Omental fat pad (tissue), 4 donors: ENCODE measurements around the gene SLC4A7. TPM values are rescaled to one million over a fixed set of nuclear protein-coding genes. Genes with fewer than 3 reads are reported as not detected.
"Not testable (repeated sequence)": the region's sequence is repeated elsewhere in the genome, so short reads cannot be mapped to it uniquely, and the experiment has no call there.

ENCODE experiments used
- ATAC-seq: fragments of 150-250 bp; one replicate; pipeline ENCODE4 v1.9.1; 2016; ENCODE audit warnings: mild to moderate bottlenecking, moderate library complexity; ENCODE audit not compliant: low FRiP score
- DNase-seq: peaks from one replicate; pipeline ENCODE4 v3.0.0-alpha.2; 2019; ENCODE audit warnings: low spot score
- CTCF ChIP-seq, 3 donors: fragments of 450-650 bp; IDR thresholded peaks; one replicate each; pipeline ENCODE4 v1.5.1; 2016 to 2017; ENCODE audit warnings: antibody characterized with exemption in 3 of 3, mild to moderate bottlenecking in 3 of 3, moderate library complexity in 2 of 3
- total RNA-seq, 4 donors: library from RNA; depleted of rRNA; stranded (reverse); fragments of >200 nt; gene quantifications; one replicate each; pipeline ENCODE4 v1.1.0, GENCODE V29; 2016

SLC4A7 gene
- 100 to 1,000 TPM in 1 of 4 donors, 10 to 100 TPM in 3; 25.4 to 101 (median 33.9) TPM for total RNA-seq

- ATAC-seq (peak; percentile 98), DNase-seq (peak; percentile 92)
- no peak for TF ChIP-seq CTCF (IDR thresholded peaks at IDR 0.05)
Measured at GRCh38 chr3:27484015-27484844, at the start of gene SLC4A7. TSS of gene SLC4A7 (minus strand) at chr3:27484384. CDS start at chr3:27484126, 258 bp downstream.

- ATAC-seq (no peak), DNase-seq (no peak)
- no peak for TF ChIP-seq CTCF (IDR thresholded peaks at IDR 0.05)
Measured at GRCh38 chr3:27533261-27533607, 49.0 kb upstream of the SLC4A7 start.

GRCh38 chr3:27532426-27533260, 48.5 kb upstream of the SLC4A7 start:
- no peak for ATAC-seq
- DNase-seq = no peak
- no peak for TF ChIP-seq CTCF (IDR thresholded peaks at IDR 0.05)

GRCh38 chr3:27531193-27531751, 47.1 kb upstream of the SLC4A7 start:
- DNase-seq, ATAC-seq: not testable (repeated sequence)

- no peak for ATAC-seq
- no peak for TF ChIP-seq CTCF (IDR thresholded peaks at IDR 0.05)
- no peak for DNase-seq
Measured at GRCh38 chr3:27528791-27529190, 44.6 kb upstream of the SLC4A7 start.

GRCh38 chr3:27526614-27527315, 42.6 kb upstream of the SLC4A7 start:
- no peak for TF ChIP-seq CTCF (IDR thresholded peaks at IDR 0.05)
- DNase-seq (no peak), ATAC-seq (no peak)

- DNase-seq (no peak), ATAC-seq (no peak)
- TF ChIP-seq CTCF (IDR thresholded peaks at IDR 0.05) = no peak
Measured at GRCh38 chr3:27521872-27522265, 37.7 kb upstream of the SLC4A7 start.
